ENCODE data around the gene TMEM132D. TPM values are rescaled to one million over a fixed set of nuclear protein-coding genes. Genes with fewer than 3 reads are reported as not detected.

The TMEM132D gene
- total and polyA plus RNA-seq, 2 of the 4 experiments (the other 2 are of a cell fraction), result not detected

- no peaks in the 10 kb centered on the region for H4K20me1 ChIP-seq (ENCODE audit: insufficient read depth, low read length)
- no peak overlapping the region for H3K4ac ChIP-seq (ENCODE audit: low read depth, low read length)
- H3K4me3 ChIP-seq (ENCODE audit: insufficient read depth, low read depth, low read length), result no peak overlapping the region
- no peak overlapping the region for H2BK15ac ChIP-seq (ENCODE audit: low read depth, low read length)
- no peaks in the 10 kb centered on the region for H3K4me1 ChIP-seq (ENCODE audit: control insufficient read depth, insufficient read depth, low read length)
- H4K5ac ChIP-seq (ENCODE audit: low read depth, low read length), result no peak overlapping the region
- no peak overlapping the region for H3K4me2 ChIP-seq (ENCODE audit: low read depth, low read length)
- DNase-seq (no peak), ATAC-seq (ENCODE audit: low read depth) (no peak)
- H3K27ac ChIP-seq (ENCODE audit: insufficient read depth, low read length), result no peak overlapping the region
- H3K27me3 ChIP-seq (ENCODE audit: control insufficient read depth, insufficient read depth, low read length), result no peaks in the 10 kb centered on the region
- no CpG with 5 or more reads among the region's 6 CpGs for WGBS, 2 experiments (ENCODE audit: extremely low coverage in 2 of 2, insufficient read length in 1 of 2)
- H3K18ac ChIP-seq (ENCODE audit: low read depth, low read length), result no peak overlapping the region
- in situ Hi-C loops (cut with MboI; ENCODE audit: low sequenced_read_pairs) (no loop called here), dilution Hi-C loops (cut with HindIII; ENCODE audit: low sequenced_read_pairs, unreplicated experiment) (no loop called here), intact Hi-C loops (cut with micrococcal nuclease) (no loop called here)
- H4K8ac ChIP-seq (ENCODE audit: low read depth in 2 of 2, low read length in 2 of 2), result no peak overlapping the region
- no peaks in the 10 kb centered on the region for H3K79me1 ChIP-seq (ENCODE audit: low read depth in 1 of 2, low read length in 2 of 2)
- no peak for TF ChIP-seq ELK1 (IDR thresholded peaks at IDR 0.05; ENCODE audit: borderline replicate concordance, low read depth, low read length)
- TF ChIP-seq MAZ (IDR thresholded peaks at IDR 0.05; ENCODE audit: borderline replicate concordance, low read depth, low read length), result no peak
- TF ChIP-seq CTCF (conservative IDR thresholded peaks at IDR 0.05; ENCODE audit: low read depth, low read length), result no peak
- TF ChIP-seq NFE2L2 (IDR thresholded peaks at IDR 0.05; ENCODE audit: low read depth, low read length), result no peak
- no peak for TF ChIP-seq CEBPB (IDR thresholded peaks at IDR 0.05; ENCODE audit: low read depth, low read length)
- TF ChIP-seq RFX5 (IDR thresholded peaks at IDR 0.05; ENCODE audit: low read depth, low read length), result no peak
- no peak for TF ChIP-seq RCOR1 (IDR thresholded peaks at IDR 0.05; ENCODE audit: insufficient replicate concordance, low read length)
- TF ChIP-seq POLR2A (IDR thresholded peaks at IDR 0.05; ENCODE audit: low read depth, low read length), result no peak
- no peak for TF ChIP-seq BHLHE40 (IDR thresholded peaks at IDR 0.05; ENCODE audit: low read depth, low read length)
- H3K23ac ChIP-seq (ENCODE audit: low read depth, low read length), result no peak overlapping the region
- H2AK5ac ChIP-seq (ENCODE audit: low read depth, low read length), result no peak overlapping the region
- no peak overlapping the region for H2BK5ac ChIP-seq (ENCODE audit: low read depth, low read length, poor library complexity, severe bottlenecking)
- no peak overlapping the region for H2AK9ac ChIP-seq (replicated peaks; ENCODE audit: low read depth, low read length, poor library complexity)
- H2BK20ac ChIP-seq (ENCODE audit: low read depth, low read length), result no peak overlapping the region
- H3K36me3 ChIP-seq (ENCODE audit: control insufficient read depth, insufficient read depth, low read length), result no peaks in the 10 kb centered on the region
- no peak overlapping the region for H2AFZ ChIP-seq (replicated peaks; ENCODE audit: low read length, poor library complexity)
- H3K56ac ChIP-seq (ENCODE audit: extremely low read depth, insufficient read depth, low read length), result no peak overlapping the region
- no peak overlapping the region for H3K9ac ChIP-seq (ENCODE audit: low read depth, low read length)
- peaks cover 13% of the 10 kb centered on the region for H3K9me3 ChIP-seq (ENCODE audit: control insufficient read depth, insufficient read depth, low read length)
- POLR2A ChIA-PET (ENCODE audit: unreplicated experiment), result no interaction called here
- CTCF ChIA-PET, result no interaction called here
- no peaks in the 10 kb centered on the region for H3K9me1 ChIP-seq (ENCODE audit: insufficient read depth, low read length)
- no peak overlapping the region for H3K14ac ChIP-seq (replicated peaks; ENCODE audit: low read depth, low read length)
- no peak overlapping the region for H2BK120ac ChIP-seq (ENCODE audit: low read depth, low read length)
- no TSS peak for BruUV-seq (replicated peaks)
- no peak overlapping the region for H4K91ac ChIP-seq (ENCODE audit: insufficient read depth, low read depth, low read length)
These were observed 272.5 kb downstream of the TMEM132D start for GRCh38 chr12:129631316-129631715.
